Endometrial microvascular endothelial cells (primary cell): ENCODE results near the gene ADAMTS6. TPM values are rescaled to one million over a fixed set of nuclear protein-coding genes. Genes with fewer than 3 reads are reported as not detected.

ENCODE experiments used
- in situ Hi-C: cut with HindIII; loops from 2 replicates; pipeline ENCODE4 v1.10.0; 2017; ENCODE audit warnings: low sequenced_read_pairs, low pct_unique_long_range_greater_than_20kb; ENCODE audit errors: inconsistent ontology term
- total RNA-seq: library from RNA; depleted of rRNA; stranded (reverse); fragments of >200 nt; gene quantifications from one replicate; pipeline ENCODE4 v1.2.3, GENCODE V29; 2015; ENCODE audit errors: inconsistent ontology term

The ADAMTS6 gene
- total RNA-seq, 1 donor from 2014 or later = 26.0 TPM

- in situ Hi-C loops = no loop called here
These were observed 378.6 kb downstream of the ADAMTS6 start for GRCh38 chr5:65102976-65103711.

GRCh38 chr5:65102371-65102975, 379.2 kb downstream of the ADAMTS6 start:
- in situ Hi-C loops = no loop called here

GRCh38 chr5:65101632-65102100, 380.1 kb downstream of the ADAMTS6 start:
- in situ Hi-C loops = no loop called here

DNA sequence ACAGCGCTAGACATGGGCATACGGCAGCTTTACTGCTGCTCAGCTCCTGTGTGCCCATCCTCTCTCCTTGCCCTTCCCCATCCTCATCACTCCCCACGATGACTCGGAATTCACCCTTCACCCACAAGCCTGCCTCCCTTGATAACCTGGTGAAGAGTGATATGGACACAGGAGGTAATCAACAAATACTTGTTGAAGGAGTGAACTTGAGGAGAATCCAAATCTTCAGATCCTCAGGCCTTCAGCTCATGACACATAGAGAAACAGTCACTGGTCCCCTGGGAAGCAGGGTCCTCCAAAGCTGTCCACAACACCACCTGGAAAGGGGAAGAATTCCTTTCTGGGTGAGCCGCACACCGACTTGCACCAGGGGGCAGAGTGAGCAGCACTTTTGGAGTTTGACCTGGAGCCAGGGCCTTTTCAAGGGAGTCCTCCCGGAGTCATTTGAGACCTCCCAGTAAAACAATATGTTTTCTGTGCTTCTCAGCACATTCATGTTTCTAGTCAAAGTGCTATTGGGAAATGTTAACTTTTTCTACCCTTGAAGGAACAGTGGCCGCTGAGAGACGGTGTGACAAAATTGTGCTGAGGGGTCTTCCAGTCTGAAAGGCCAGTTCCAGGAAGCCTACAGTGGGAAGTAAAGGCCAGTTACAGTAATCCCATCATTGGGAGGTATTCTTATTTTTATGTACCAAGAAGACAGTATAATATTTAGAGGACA, 380.6 kb downstream of the ADAMTS6 start:
- in situ Hi-C loops = no loop called here

Other genes with a start within 250 kb of the ADAMTS6 start
- 22.5 TPM for gene CENPK, start 81.2 kb upstream of the ADAMTS6 start, total RNA-seq
- 36.6 TPM for gene PPWD1, start 81.4 kb upstream of the ADAMTS6 start, total RNA-seq
- 9.2 TPM for gene TRIM23, start 142.4 kb upstream of the ADAMTS6 start, total RNA-seq
- gene SHLD3, start 143.1 kb upstream of the ADAMTS6 start, total RNA-seq = 1.1 TPM
- gene TRAPPC13, start 143.1 kb upstream of the ADAMTS6 start, total RNA-seq = 15.2 TPM
- gene SGTB, start 240.2 kb upstream of the ADAMTS6 start, total RNA-seq = 13.9 TPM
- gene NLN, start 240.3 kb upstream of the ADAMTS6 start, total RNA-seq = 52.0 TPM